T1000 (cell line): Measurements from ENCODE around the gene AHCTF1.
"Not testable (repeated sequence)": the region's sequence is repeated elsewhere in the genome, so short reads cannot be mapped to it uniquely, and the experiment has no call there.

Source experiments
- DNase-seq: peaks from one replicate; lab custom pipeline; 2025; ENCODE audit warnings: mixed read lengths; lab: John Stamatoyannopoulos, UW

Gene AHCTF1

DNA sequence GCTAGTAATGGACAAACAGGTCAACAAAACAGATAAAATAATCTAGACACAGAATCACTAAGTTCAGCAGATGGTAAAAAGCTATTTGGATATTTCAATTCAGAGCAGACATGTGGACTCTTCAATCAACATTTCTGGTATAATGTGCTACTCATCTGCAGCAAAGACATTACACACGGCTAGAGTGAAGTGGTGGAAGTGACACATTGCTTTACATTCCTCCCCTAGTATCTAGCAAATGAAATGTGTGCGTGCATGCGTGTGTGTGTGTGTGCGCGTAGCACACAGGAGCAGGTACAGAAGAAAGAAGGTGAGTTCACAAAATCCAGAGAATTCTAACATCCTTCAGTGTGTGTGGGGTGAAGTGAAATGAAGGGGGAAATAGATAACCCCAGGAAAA is 8.3 kb downstream of the AHCTF1 start:
- DNase-seq, result no peak

DNA sequence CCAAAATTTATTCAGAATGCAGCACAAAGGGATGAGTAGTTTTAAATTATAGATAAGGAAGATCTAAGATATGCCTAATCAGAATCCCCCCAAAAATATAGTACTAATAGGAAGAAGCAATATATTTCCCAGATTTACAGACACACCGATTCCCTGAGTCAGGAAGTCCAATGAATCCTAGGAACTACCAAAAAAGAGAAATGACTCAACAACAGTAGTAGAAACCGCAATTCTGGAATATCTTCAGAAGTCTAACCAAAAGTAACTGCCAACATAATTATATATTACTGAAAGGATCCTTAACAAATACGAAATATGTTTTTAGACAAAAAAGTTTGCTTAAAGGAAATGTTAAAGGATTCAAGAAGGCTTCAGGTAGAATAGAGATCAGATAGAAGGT is 10.3 kb downstream of the AHCTF1 start:
- no peak for DNase-seq

DNA sequence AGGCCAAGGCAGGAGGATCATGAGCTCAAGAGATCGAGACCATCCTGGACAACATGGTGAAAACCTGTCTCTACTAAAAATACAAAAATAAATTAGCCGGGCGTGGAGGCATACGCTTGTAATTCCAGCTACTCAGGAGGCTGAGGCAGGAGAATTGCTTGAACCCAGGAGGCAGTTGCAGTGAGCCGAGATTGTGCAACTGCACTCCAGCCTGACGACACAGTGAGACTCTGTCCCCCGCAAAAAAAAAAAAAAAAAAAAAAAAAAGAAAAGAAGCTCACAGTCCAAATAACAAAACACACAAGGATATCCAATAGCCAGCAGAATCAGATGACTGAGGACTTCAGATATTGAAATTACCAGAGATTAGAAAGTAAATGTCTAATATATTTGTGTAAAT is 11.8 kb downstream of the AHCTF1 start:
- DNase-seq, result no peak

DNA sequence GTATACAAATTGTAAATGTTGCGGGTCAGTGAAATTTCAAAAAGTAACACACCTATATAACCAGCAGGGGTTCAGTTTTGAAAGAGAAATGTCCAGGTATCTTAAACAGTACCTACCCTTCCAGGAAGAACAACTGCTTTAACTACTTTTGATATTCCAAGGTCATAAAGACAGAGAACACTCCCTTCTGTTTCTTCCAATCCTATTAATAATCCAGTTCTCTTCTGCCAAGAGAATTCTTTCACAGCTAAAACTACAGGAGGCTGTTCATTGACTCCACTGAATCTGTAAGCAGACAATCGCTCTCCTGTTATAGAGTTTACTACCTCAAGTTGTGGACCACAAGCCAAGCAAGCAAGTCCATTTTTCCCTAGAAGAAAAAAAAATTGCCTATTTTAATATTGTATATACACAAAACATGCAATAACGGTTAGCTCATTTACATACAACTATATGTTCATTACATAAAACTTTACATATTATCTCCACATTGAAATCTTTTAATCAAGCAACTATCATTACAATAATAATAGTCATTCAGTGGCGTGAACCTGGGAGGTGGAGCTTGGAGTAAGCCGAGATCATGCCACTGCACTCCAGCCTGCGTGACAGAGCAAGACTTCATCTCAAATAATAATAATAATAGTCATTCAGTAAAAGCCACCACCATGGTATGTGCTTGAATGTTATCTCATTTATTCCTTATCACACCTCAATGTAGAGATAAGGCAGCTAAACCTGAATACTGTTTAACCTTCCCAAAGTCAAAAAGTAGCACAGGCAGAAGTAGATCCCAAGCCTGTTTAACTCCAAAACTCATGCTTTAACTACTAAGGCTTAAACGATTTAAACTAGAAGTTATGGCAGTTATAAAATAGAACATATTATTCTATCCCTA is 15.5 kb downstream of the AHCTF1 start:
- not testable (repeated sequence) for DNase-seq

DNA sequence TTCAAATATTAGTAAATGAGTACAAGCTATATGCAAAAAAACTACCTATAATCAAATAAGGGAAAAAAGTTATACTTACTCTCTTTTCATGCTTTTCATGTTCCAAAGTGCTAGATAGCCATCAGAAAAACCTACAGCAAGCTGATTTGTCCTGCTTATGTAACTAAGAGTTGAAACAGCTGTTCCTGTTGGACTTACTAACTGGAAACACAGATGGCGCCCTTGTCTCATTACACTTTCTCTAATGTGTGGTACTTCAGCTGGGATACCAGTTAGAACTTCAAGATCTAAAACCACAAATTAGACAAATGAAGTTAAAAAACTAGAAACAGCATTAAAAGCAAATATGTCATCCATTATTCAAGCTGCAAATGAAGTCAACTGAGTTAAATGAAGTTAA is 24.3 kb downstream of the AHCTF1 start:
- DNase-seq, result no peak

DNA sequence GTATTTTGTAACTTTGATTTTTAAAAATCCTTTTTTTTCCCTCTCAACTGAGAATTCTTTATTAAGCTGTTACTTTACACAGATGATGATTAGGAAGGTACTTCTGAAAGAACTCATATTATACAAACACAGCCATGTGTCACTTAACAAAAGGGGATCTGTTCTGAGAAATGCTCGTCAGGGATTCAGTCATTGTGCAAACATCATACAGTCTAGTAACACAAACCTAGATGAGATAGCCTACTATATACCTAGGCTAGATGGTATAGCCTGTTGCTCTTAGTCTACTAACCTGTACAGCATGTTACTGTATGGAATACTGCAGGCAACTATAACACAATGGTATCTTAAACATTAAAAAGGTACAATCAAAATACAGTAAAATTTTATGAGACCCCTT is 24.9 kb downstream of the AHCTF1 start:
- no peak for DNase-seq

DNA sequence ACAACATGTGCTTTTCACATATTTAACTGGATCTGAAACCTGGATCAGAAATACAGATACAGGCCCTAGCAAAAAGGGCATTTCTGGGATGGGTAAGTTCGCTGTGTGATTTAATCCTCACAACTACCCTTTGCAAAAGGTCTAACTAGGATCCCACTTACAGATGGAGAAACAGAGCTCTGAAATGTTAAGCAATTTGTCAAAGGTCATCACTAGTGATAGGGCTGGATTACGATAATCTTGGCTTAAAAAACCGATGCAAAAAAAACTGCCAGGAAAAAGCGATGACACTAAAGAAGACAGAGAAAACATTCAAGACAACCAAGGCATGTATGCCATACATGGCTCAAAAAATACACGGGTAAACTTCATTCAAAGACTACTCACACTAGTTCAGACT is 29.9 kb downstream of the AHCTF1 start:
- no peak for DNase-seq

DNA sequence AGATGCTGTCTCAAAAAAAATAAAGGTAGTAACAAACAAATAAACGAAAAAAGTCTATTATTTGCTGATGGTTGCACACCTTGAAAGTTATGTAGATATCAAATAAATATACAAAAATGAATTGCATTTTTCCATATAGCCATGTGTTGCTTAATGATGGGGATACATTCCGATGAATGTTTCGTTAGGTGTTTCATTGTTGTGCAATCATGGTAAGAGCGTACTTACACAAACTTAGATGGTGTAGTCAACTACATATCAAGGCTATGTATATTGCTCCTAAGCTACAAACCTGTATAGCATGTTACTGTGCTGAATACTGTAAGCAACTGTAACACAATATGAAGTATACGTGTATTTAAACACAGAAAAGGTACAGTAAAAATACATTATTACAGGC is 34.4 kb downstream of the AHCTF1 start:
- DNase-seq, result no peak

DNA sequence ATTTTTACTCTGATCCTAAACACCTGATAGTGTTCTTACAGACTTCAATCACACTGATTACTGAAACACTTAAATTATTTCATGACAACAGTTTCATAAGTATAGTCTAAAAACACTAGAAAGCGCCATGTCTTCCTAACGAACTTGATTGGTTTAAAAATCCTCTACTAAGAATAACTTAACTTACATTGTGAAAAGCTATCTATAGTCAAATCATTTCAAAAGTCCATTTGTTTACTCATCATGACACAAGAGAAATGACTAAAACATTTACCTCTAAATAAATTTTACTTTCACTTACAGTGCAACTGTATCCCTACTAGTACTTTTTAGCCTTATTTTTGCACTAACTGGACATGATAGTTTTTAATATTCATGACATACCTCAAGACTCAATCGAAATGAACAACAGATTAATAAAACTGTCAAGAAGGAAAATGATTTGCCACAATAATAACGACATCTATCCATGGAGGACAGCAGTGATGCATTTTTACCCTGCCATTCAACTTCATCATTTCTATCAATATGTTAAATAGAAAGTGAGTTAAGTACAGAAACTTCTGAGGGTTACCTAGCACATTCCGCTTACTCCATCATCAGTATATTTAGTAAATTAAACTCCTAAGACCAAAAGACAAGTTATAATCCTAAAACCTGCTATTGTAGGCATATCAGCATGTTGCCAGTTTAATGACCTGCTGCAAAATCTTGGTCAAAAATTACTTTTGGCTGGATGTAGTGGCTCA is 38.4 kb downstream of the AHCTF1 start:
- no peak for DNase-seq

DNA sequence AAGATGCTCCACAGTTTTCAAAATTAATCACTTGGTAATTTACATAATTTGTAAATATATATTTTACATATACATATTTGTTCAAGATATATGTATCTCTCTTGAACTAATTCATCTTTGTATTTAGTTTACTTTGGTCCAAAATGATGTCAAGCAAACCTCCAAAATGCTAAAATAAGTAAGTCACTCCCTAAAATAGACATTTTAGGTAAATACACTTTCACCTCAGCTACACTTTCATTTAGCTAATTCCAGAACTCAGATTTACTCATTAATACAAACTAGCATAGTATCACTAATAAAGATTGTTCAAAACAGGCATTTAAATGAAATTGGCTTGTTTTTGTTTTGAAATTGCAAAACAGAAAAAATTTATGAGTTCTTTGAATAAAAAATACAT is 40.6 kb downstream of the AHCTF1 start:
- no peak for DNase-seq

DNA sequence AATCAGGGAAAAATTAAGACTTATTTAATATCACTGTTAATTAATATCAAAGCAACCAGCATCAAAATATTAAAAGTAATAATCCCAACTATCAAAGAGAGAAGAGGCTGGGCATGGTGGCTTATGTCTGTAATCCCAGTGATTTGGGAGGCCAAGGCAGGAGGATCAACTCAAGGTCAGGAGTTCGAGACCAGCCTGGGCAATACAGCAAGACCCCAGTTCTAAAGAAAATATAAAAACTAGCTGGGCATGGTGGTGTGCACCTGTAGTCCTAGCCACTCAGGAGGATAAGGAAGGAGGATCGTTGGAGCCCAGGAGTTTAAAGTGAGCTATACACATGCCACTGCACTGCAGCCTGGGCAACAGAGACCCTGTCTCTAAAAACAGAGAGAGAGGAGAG is 43.2 kb downstream of the AHCTF1 start:
- DNase-seq, result no peak

DNA sequence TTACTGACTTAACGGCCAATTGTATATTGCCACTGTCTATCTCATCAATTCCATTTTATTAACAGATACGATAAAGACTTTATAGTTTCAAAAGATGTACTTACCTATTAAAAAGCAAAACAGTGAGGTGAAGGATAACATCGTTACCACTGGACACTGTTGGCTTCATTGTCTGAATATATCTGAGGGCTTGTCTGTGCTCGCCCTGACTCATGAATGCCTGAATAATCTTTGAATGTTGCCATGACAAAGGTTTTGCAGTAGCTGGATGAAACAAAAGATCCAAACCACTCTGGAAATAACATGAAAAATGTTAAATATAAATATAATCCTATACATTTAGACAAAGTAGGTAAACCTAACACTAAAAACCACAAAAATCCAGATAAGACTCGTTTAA is 46.4 kb downstream of the AHCTF1 start:
- DNase-seq, result not testable (repeated sequence)

DNA sequence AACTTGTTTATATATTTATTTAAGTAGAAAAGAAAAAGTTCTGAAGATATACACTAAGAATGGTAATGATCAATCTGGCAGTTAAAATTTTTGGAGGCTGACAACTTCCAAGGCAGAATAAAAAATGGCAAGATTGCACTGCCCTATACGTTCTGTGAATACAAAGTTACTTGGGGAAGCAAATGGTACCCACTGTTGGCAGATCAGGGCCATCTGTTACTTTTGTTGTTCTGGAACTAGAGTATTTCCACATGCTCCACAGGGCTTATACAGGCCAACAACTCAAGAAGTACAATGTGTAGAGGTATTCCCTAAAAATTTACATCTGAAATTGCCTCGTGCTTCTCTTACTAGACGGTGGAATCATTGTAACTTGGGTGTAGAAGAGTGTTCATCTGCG is 53.2 kb downstream of the AHCTF1 start:
- no peak for DNase-seq

DNA sequence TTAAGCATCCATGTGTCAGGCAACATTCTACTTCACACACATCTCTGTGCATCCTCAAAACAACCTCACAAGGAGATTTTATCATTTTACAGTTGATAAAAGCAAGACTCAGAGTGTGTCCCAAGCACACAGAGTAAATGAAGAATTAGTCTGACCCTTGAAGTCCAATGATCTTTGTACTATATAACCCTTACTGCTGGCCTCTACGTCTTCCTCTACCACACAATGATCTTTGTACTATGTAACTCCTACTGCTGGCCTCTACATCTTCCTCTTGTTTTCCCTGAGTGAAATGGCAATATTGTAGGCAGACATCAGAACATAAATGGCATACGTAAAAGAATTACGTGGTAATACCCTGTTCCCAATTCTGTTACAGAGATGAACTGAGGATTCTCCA is 55.3 kb downstream of the AHCTF1 start:
- DNase-seq, result no peak

DNA sequence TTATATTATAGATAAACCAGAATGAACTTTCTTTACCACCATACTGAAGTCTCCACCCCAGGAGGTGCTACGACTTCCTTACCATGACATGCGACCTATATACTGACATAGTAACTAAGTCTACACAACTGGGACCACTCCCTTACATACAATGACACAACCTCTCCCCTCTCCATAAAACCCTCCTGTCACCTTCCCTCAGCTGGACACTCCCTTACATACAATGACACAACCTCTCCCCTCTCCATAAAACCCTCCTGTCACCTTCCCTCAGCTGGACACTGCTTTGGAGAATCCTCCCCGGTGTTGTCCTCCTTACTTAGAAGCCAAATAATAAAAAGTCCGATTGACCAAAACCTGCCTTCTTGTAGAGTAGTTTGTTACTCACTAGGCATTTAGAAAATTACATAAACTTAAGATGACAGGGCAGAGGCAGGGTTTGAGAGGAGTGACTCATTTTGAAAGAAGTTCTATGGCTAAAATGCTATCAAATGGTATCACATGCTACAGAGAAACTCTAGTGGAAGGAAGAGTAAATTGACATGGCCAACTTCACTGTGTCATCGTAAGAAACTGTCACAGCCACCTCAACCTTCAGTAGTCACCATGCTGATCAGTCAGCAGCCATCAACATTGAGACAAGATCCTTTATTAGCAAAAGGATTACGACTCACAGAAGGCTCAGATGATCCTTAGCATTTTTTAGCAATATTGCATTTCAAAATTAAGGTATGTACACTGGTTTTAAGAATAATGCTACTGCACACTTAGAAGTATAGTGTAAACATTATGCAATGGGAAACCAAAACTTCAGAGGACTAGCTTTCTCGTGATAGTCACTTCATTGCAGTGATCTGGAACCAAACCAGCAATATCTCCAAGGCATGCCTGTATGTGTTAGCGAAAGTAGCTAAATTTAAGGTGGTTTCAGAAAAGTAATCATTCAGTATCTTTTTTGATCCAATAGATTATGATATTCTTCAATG is 56.4 kb downstream of the AHCTF1 start:
- peak; percentile 4 for DNase-seq

DNA sequence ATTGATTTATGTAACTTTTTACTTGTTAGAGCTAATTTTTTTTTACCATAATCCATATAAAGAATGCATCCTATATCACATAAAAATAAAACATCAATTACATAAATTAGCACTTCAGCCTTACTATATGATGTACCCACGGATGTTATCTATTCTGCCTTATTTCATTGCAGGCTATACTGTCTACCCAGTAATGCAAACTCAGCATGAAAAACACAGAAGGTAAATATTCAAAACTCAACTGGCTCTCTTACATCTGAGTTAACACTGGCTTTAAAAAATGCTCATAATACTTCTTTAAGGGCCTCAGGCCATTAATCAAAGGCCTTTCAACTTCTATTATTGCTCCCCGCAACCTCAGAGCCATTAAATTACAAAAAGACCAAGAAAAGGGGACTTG is 65.8 kb downstream of the AHCTF1 start:
- DNase-seq, result no peak

DNA sequence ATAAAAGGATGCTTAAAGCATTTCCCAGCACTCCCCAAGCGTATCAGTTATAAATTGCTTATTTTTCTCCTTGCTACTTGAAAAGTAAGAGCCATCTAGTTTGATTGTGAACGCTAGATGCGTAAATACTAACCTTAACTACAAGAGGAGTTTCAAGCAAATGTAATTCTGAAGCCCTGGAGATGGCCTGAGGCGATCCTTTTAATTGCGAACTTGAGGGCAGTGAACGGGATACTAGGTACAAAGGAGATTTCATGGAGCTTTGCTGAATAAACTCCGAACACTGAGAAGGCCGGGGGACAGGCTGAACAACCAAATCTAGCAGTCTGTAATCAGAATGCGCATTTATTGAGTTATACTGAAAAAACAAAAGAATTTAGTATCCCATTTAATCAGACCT is 68.0 kb downstream of the AHCTF1 start:
- not testable (repeated sequence) for DNase-seq

DNA sequence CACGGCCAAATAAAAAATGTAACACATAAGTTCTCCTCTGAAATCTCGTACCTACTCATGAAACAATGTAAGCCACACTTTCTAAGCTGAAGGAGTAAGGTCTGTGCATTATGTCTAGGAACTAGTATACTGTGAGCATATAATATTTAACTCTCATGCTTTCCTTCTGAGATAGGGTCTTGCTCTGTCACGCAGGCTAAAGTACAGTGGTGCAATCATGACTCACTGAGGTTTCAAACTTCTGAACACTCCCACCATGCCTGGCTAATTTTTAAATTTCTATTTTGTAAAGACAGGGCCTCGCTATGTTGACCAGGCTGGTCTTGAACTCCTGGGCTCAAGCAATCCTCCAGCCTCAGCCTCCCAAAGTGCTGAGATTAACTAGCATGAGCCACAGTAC is 71.3 kb downstream of the AHCTF1 start:
- no peak for DNase-seq

DNA sequence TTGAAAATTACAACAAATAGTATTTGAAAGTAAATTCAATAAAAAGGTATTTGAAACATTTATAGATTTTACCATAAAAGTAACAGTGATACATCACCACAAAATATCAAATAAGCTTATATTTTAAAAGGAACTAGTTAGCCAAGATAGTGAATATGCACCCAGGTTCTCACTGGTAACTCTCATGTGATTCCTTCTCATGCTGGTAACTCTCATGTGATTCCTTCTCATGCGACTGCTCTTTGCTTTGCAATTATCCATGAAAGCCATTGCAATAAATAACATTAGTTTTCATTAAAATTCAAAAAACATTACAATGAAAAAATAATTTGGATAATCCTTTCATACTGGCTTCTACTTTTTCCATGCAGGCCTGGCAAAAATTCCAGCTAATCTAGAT is 75.4 kb downstream of the AHCTF1 start:
- no peak for DNase-seq

DNA sequence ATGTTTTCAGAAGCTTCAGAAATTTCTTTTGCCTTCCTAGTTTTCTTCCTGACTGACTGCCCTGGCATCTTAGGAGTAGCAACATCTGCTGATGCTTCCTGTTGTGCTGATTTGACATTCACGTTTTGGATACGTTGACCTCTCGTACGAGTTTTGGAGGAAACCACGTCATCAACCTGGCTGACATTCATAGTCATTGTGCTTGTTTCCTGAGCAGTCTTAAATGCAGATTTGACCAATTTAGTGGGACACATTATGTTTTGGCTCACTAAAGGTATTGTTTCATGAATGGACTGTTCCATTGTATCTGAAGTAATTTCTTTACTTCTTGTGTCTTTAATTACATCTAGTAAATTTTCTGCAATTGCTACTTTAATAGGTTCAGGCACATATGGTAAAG is 81.1 kb downstream of the AHCTF1 start:
- not testable (repeated sequence) for DNase-seq

DNA sequence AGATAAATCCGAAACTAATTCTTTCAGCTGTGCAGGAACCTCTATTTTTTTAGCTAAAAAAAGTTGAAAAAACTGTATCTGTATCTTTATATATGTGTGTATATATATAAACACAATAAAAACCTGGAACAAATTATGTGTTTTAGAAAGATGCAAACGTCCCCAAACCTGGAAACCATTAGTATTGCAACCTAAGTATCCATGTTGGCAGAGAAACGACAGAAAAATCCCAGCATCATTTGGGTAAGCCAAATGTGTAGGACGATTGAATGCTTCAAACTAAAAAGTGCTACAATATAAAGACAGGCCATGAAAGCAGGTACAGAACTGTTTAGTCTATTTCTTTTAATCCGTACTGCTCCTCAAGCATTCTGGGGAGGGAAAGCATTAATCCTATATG is 87.9 kb downstream of the AHCTF1 start:
- no peak for DNase-seq

DNA sequence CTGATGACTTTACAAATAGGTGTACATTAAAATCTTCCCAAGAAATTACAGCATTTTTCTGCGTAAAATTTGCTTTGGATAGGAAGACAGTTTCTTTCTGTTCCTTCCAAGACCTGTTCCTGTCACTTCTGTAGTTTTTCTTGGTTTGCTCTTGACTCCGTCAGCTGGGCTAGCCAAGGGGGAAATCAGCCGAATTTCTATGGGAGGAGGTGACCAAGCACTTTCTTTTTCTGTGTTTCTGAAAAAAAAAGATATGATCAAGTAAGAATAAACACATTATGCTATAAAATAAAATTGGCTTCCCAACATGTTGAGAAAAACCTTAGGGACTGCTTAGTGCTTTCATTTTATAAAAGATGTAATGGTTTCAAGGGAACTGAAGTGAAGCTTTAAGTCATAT is 91.0 kb downstream of the AHCTF1 start:
- DNase-seq, result not testable (repeated sequence)
